Subcutaneous adipose tissue (tissue), 4 donors: ENCODE results near the gene FNDC8. TPM values are rescaled to one million over a fixed set of nuclear protein-coding genes. Genes with fewer than 3 reads are reported as not detected.

ENCODE experiments used
- total RNA-seq, 4 donors: library from RNA; depleted of rRNA; stranded (reverse); fragments of >200 nt; gene quantifications; one replicate each; pipeline ENCODE4 v1.1.0, GENCODE V29; 2016
- TF ChIP-seq, protein P1 (sequence below): fragments of 450-650 bp; IDR thresholded peaks from one replicate; pipeline ENCODE4 v1.5.1; 2016; ENCODE audit warnings: low read depth, mild to moderate bottlenecking, control low read depth, antibody characterized with exemption, moderate library complexity

FNDC8 gene
- not detected for total RNA-seq

DNA sequence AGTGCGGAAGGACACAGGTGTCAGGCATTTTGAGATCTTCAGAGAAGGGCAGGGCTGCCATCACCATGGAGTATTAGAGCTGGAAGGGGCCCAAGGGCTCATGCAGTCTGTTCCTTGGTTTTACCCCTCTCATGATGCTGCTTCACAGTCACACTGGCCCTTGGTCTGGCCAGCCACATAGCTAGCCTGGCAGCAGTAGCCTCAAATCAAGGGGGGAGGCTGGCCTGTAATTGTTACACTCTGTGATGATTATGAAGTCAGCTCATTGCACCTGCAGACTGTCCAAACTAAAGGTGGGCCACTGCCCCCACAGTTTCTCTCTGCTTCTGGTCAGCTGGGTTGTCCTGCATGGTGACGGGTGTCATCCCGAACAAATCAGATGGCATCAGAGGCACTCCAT is at the start of gene FNDC8:
Gene FNDC8 (plus strand): TSS at position 301 of the 400 bp plus-strand sequence. CDS start 79 bp downstream, at position 380.
- TF ChIP-seq, protein P1, sequence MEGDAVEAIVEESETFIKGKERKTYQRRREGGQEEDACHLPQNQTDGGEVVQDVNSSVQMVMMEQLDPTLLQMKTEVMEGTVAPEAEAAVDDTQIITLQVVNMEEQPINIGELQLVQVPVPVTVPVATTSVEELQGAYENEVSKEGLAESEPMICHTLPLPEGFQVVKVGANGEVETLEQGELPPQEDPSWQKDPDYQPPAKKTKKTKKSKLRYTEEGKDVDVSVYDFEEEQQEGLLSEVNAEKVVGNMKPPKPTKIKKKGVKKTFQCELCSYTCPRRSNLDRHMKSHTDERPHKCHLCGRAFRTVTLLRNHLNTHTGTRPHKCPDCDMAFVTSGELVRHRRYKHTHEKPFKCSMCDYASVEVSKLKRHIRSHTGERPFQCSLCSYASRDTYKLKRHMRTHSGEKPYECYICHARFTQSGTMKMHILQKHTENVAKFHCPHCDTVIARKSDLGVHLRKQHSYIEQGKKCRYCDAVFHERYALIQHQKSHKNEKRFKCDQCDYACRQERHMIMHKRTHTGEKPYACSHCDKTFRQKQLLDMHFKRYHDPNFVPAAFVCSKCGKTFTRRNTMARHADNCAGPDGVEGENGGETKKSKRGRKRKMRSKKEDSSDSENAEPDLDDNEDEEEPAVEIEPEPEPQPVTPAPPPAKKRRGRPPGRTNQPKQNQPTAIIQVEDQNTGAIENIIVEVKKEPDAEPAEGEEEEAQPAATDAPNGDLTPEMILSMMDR: no peak

DNA sequence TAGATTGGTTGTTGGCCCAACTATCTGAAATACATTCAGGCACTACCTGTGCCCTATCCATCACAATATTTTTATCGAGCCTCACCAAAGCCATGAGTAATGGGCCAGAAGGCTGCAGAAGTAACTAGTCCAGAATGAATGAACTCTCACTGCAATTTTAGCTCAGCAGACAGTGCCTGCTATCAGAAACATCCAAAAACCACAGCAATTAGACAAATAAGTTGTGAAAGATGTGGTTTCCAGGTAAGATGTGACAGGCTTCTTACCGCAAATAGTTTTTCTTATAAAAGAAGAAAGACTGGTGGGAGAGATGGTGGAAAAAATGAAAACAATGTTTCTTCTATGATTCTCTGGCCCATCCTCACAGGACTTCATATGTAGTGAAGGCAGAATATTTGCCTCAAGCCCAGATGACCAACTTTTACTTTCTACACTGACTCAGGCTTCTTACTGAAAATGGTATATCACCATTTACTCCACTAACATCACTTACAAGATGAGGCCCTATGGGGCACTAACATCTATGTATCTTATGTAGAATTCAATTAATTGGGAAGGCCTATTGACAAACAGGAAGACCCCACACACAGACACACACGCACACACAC is 48.1 kb upstream of the FNDC8 start:
- TF ChIP-seq, protein P1: no peak

DNA sequence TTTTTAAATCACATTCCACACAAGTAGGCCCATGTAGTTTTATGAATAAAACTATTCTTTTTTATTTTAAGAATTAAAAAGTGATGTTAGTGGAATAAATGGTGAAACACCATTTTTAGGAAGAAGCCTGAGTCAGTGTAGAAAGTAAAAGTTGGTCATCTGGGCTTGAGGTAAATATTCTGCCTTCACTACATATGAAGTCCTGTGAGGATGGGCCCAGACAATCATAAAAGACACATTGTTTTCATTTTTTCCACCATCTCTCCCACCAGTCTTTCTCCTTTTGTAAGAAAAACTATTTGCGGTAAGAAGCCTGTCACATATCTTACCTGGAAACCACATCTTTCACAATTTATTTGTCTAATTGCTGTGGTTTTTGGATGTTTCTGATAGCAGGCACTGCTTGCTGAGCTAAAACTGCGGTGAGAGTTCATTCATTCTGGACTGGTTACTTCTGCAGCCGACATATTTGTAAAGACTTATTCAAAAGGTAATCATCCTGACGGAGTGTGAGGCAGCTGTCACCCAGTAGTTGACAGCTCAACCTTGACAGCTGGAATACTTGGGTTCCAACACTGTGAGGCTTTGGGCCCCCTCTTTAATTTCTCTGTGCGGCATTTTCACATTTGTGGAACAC is 47.3 kb upstream of the FNDC8 start:
- TF ChIP-seq, protein P1: no peak

DNA sequence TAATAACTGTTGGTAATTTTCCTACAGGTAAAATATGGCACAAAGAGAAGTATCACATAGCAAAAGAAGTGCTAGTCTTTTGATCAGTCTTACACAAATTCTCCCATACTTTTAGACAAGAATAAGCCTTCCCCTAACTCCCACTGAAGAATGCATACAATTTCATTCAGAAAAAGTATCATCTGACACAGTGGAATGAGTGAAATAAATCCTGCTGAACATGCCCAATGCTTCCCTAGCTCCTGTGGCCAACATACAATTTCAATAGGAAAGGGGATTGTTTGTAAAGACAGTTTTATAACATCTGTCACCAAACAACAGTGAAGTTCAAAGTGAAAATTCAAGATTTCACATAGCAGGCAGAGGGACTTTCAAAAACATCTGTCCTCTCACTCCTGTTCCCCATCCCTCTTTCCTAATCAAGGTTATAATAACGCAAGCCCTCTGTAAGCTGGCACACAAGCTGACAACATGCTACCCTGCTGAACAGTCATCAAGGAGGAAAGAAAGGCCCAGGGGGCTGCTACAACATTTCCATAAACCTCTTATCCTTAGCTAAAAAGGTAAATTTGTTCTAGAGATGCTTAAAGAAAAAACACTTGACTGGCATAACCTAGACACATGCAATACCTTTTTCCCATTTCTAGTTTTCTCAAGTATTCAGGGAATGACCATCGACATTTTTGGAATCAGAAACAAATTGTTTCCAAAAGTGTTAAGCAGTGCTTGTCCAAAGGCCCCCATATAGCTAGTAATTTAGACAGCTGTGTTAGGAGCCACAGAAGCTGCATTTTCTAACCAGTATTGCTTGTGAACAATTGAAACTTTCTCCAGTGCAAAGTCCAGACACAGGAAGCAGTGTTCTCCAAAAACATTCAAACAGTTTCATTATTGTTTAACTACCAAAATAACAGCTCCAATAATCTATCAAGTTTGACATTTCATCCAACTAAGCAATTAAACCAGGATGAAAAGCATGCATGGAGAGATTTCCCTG is 46.4 kb upstream of the FNDC8 start:
- TF ChIP-seq, protein P1: no peak

DNA sequence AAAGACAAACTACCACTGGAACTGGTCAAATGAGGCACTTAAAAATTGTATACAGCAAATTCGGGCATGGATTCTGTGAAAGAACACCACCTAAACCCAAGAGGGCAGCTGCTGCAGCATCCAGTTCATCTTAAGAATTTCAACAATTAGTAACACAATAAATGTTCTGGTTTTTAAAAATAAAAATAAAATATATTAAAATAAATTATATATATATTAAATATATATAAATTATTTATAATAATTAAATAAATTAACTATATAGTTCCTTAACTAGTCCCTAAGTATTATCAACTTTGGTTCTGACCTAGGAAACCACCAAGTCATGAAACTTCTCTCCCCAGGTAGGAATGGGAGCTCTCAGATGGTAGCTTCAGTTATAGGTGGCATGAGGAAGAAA is 44.5 kb upstream of the FNDC8 start:
- TF ChIP-seq, protein P1: no peak

DNA sequence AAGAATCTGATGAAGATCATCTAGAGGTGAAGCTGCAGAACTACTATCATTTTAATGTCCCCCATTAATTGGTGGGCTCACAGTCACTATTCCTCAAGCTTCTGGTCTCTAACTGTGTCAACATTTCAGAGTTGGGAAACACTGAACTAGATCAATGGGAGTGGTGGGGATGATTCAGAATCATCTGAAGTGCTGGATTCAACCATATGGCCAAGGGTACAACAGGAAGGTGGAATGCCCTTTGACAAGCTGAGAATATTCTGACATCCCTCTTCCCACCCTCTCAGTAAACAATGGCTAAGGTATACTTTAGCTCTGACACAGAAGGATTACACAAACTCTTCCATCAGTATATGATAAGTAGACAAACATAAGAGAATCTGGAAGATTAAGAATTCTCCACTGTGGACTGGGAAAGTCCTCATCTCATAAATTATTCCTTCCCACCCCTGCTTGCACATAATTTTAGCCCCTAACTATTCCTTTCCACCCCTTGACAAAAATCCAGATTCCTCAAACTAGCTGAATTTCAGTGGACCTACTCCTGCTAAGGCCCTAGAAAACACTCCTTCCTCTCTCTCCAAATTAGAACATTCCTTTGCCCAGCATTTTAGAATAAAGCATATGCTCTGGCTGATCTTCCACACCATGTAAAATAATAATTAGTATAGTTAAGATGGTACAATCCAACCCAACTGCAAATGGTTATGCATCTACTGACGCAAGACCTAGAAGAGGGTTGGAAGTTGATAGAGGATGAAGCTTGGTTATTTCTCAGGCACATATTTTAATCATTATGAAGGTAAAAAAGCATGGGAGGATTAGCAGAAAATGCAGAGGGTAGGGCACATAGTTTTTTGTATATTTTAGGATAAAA is 41.6 kb upstream of the FNDC8 start:
- TF ChIP-seq, protein P1: no peak
